ENCODE results near the gene CDK14. TPM values are rescaled to one million over a fixed set of nuclear protein-coding genes. Genes with fewer than 3 reads are reported as not detected.

Gene CDK14
- total RNA-seq, 2 experiments from 2014 or later = not detected

- ChIA-PET CTCF (no interaction called here), POLR2A (no interaction called here)
- Mint-ChIP-seq H3K4me1 (no peaks in the 10 kb centered on the region), H3K27me3 (no peaks in the 10 kb centered on the region), H3K4me3 (no peak overlapping the region), H3K9me3 (no peaks in the 10 kb centered on the region), H3K36me3 (ENCODE audit: low read depth) (no peaks in the 10 kb centered on the region), H3K27ac (no peak overlapping the region)
- DNase-seq = no peak
These were observed 643.1 kb downstream of the CDK14 start for GRCh38 chr7:91239171-91239604.

GRCh38 chr7:91239772-91240171, 643.7 kb downstream of the CDK14 start:
- H3K9me3 Mint-ChIP-seq = no peaks in the 10 kb centered on the region
- no peak for DNase-seq
- no peak overlapping the region for H3K27ac Mint-ChIP-seq
- H3K4me3 Mint-ChIP-seq = no peak overlapping the region
- H3K27me3 Mint-ChIP-seq = no peaks in the 10 kb centered on the region
- H3K4me1 Mint-ChIP-seq = no peaks in the 10 kb centered on the region
- ChIA-PET POLR2A (no interaction called here), CTCF (no interaction called here)
- H3K36me3 Mint-ChIP-seq (ENCODE audit: low read depth) = no peaks in the 10 kb centered on the region

- Mint-ChIP-seq H3K9me3 (no peaks in the 10 kb centered on the region), H3K36me3 (ENCODE audit: low read depth) (no peaks in the 10 kb centered on the region), H3K4me3 (no peak overlapping the region), H3K27ac (no peak overlapping the region), H3K27me3 (no peaks in the 10 kb centered on the region), H3K4me1 (no peaks in the 10 kb centered on the region)
- DNase-seq = no peak
- POLR2A ChIA-PET = no interaction called here
- CTCF ChIA-PET = no interaction called here
These were observed 644.3 kb downstream of the CDK14 start for GRCh38 chr7:91240376-91240941.

- Mint-ChIP-seq H3K4me3 (no peak overlapping the region), H3K36me3 (ENCODE audit: low read depth) (no peaks in the 10 kb centered on the region), H3K27me3 (no peaks in the 10 kb centered on the region), H3K27ac (no peak overlapping the region), H3K9me3 (no peaks in the 10 kb centered on the region), H3K4me1 (no peaks in the 10 kb centered on the region)
- ChIA-PET CTCF (no interaction called here), POLR2A (no interaction called here)
- DNase-seq = no peak
These were observed 646.1 kb downstream of the CDK14 start for GRCh38 chr7:91242097-91242844.

GRCh38 chr7:91243591-91244301, 647.6 kb downstream of the CDK14 start:
- no peaks in the 10 kb centered on the region for H3K4me1 Mint-ChIP-seq
- ChIA-PET CTCF (no interaction called here), POLR2A (no interaction called here)
- H3K27ac Mint-ChIP-seq = no peak overlapping the region
- no peak overlapping the region for H3K4me3 Mint-ChIP-seq
- H3K27me3 Mint-ChIP-seq = no peaks in the 10 kb centered on the region
- no peaks in the 10 kb centered on the region for H3K9me3 Mint-ChIP-seq
- no peak for DNase-seq
- no peaks in the 10 kb centered on the region for H3K36me3 Mint-ChIP-seq (ENCODE audit: low read depth)

GRCh38 chr7:91247500-91247899, 651.4 kb downstream of the CDK14 start:
- H3K9me3 Mint-ChIP-seq = no peaks in the 10 kb centered on the region
- DNase-seq = no peak
- ChIA-PET POLR2A (no interaction called here), CTCF (no interaction called here)
- no peak overlapping the region for H3K27ac Mint-ChIP-seq
- H3K27me3 Mint-ChIP-seq = no peaks in the 10 kb centered on the region
- H3K4me3 Mint-ChIP-seq = no peak overlapping the region
- no peaks in the 10 kb centered on the region for H3K4me1 Mint-ChIP-seq
- H3K36me3 Mint-ChIP-seq (ENCODE audit: low read depth) = no peaks in the 10 kb centered on the region

- Mint-ChIP-seq H3K27ac (no peak overlapping the region), H3K4me3 (no peak overlapping the region), H3K36me3 (ENCODE audit: low read depth) (no peaks in the 10 kb centered on the region), H3K4me1 (no peaks in the 10 kb centered on the region), H3K9me3 (no peaks in the 10 kb centered on the region), H3K27me3 (no peaks in the 10 kb centered on the region)
- DNase-seq = no peak
- CTCF ChIA-PET = no interaction called here
- POLR2A ChIA-PET = no interaction called here
These were observed 652.9 kb downstream of the CDK14 start for GRCh38 chr7:91248996-91249395.

- Mint-ChIP-seq H3K36me3 (ENCODE audit: low read depth) (no peaks in the 10 kb centered on the region), H3K4me1 (no peaks in the 10 kb centered on the region), H3K4me3 (no peak overlapping the region), H3K27ac (no peak overlapping the region), H3K27me3 (no peaks in the 10 kb centered on the region), H3K9me3 (no peaks in the 10 kb centered on the region)
- POLR2A ChIA-PET = no interaction called here
- CTCF ChIA-PET = no interaction called here
- DNase-seq = no peak
These were observed 653.5 kb downstream of the CDK14 start for GRCh38 chr7:91249506-91250233.

- Mint-ChIP-seq H3K27ac (no peak overlapping the region), H3K36me3 (ENCODE audit: low read depth) (no peaks in the 10 kb centered on the region), H3K27me3 (no peaks in the 10 kb centered on the region), H3K4me3 (no peak overlapping the region), H3K4me1 (no peaks in the 10 kb centered on the region), H3K9me3 (peaks cover 4% of the 10 kb centered on the region)
- POLR2A ChIA-PET = no interaction called here
- no peak for DNase-seq
- CTCF ChIA-PET = no interaction called here
These were observed 654.6 kb downstream of the CDK14 start for GRCh38 chr7:91250706-91251105.

GRCh38 chr7:91251877-91252276, 655.8 kb downstream of the CDK14 start:
- Mint-ChIP-seq H3K4me1 (no peaks in the 10 kb centered on the region), H3K27me3 (no peaks in the 10 kb centered on the region), H3K9me3 (peaks cover 4% of the 10 kb centered on the region), H3K36me3 (ENCODE audit: low read depth) (no peaks in the 10 kb centered on the region), H3K27ac (no peak overlapping the region), H3K4me3 (no peak overlapping the region)
- ChIA-PET CTCF (no interaction called here), POLR2A (no interaction called here)
- DNase-seq = no peak

Other genes with a start within 250 kb of the CDK14 start
- 10 to 100 TPM; 26.6 to 28.3 TPM for gene GTPBP10, start 249.6 kb upstream of the CDK14 start, total RNA-seq
- 1 to 10 TPM; 6.0 to 6.7 TPM for gene CLDN12, start 192.9 kb upstream of the CDK14 start, total RNA-seq
- not detected for gene PTTG1IP2, start 126.7 kb upstream of the CDK14 start, total RNA-seq